ENCODE data around the gene PIK3C2B.
A peak's percentile ranks its signal among the peaks of the same experiment; 100 is the strongest.

DNA sequence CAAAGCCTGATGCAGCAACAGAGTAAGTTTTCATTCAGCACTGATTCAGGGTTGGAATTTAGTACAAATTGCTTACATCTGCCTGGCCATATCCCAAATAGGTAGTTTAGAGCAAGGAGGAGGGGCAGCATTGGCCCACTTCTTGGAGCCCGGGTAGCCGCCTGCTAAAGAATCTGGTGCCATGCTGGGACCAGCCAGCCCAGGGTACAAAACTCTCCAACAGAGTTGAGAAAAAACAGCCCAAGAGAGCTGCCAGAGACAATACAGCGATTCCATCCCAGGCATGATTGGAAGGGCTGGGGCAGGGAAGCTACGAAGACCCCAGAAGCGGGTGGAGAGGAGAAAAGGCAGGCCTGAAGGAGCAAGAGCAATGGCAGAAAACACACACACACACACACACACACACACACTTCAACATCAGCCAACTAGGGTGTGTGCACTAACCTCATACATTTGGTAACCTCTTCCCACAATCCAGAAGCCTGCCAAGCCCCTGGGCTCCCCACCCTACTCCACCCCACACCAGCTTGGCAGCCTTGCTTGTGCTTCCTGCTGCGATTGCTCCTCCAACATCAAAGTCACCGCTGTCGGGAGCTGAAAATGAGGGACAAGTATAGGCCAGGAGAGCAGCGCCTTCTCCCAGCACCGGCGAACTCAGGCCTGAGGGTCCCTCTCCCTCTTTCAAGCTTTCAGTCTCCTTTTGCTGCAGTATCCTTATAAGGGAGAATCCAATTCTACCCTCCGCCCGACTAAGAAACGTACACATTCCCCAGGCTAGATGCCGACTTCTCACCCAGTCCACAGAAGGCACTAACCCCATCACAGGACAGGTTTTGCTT, 1.2 kb downstream of the PIK3C2B start:
- TF ChIP-seq, protein P1, sequence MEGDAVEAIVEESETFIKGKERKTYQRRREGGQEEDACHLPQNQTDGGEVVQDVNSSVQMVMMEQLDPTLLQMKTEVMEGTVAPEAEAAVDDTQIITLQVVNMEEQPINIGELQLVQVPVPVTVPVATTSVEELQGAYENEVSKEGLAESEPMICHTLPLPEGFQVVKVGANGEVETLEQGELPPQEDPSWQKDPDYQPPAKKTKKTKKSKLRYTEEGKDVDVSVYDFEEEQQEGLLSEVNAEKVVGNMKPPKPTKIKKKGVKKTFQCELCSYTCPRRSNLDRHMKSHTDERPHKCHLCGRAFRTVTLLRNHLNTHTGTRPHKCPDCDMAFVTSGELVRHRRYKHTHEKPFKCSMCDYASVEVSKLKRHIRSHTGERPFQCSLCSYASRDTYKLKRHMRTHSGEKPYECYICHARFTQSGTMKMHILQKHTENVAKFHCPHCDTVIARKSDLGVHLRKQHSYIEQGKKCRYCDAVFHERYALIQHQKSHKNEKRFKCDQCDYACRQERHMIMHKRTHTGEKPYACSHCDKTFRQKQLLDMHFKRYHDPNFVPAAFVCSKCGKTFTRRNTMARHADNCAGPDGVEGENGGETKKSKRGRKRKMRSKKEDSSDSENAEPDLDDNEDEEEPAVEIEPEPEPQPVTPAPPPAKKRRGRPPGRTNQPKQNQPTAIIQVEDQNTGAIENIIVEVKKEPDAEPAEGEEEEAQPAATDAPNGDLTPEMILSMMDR (IDR thresholded peaks at IDR 0.05) = no peak
- peak in 1 of 2 donors; percentile 34 for TF ChIP-seq POLR2A (IDR thresholded peaks at IDR 0.05)

Measured in Peyer's patch (tissue), 4 donors.